ENCODE measurements around the gene TMCO5A. TPM values are rescaled to one million over a fixed set of nuclear protein-coding genes. Genes with fewer than 3 reads are reported as not detected.

Gene TMCO5A
- total RNA-seq, 1 donor from 2014 or later = not detected

DNA sequence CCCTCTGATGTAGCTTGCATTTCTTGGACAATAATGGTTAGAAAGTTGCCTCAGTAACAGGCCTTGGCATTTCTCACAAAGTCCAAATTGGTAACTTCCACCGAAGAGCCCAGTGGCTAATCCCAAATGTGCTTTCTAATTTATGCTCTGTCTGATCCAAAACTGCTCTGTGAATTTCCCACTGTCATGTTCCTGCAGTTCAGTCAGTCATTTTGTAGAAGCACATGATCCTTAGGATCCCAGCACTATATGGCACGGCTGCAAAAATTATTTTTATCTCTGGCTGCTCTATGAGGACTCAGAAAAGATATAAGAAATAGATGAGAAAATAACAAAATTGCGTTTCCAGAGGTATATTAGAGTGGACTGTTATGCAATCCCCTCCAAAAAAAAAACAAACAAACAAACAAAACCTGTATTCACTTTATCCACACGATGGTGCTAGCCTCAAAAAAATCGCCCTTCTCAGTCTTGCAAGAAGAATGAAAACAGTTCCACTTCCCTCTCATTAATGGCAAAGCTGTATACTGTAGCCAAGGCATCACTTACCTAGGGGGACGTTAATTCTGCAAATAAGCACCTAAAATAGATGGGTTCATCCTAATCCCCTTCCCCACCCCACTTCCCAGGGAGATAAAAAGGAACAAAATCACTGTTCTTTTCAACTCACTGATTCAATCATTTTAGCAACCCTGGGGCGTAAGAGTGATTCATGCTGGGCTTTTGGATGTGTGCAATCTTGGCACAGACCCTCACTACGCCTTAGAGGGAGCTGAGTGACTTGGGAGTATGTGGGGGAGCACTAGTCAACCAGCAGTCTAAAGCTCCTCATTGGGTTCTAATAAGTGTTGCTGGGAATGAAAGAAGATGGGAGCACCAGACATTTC, 61.3 kb downstream of the TMCO5A start:
- H3K27me3 ChIP-seq (ENCODE audit: control insufficient read depth, insufficient read depth, low read length) = no peaks in the 10 kb centered on the region
- H3K36me3 ChIP-seq (ENCODE audit: control insufficient read depth, insufficient read depth, low read length) = no peaks in the 10 kb centered on the region
- no peak overlapping the region for H3K4me3 ChIP-seq (ENCODE audit: low read depth, low read length)
- DNase-seq (ENCODE audit: low read depth) = peak; percentile 19
- TF ChIP-seq, protein P1, sequence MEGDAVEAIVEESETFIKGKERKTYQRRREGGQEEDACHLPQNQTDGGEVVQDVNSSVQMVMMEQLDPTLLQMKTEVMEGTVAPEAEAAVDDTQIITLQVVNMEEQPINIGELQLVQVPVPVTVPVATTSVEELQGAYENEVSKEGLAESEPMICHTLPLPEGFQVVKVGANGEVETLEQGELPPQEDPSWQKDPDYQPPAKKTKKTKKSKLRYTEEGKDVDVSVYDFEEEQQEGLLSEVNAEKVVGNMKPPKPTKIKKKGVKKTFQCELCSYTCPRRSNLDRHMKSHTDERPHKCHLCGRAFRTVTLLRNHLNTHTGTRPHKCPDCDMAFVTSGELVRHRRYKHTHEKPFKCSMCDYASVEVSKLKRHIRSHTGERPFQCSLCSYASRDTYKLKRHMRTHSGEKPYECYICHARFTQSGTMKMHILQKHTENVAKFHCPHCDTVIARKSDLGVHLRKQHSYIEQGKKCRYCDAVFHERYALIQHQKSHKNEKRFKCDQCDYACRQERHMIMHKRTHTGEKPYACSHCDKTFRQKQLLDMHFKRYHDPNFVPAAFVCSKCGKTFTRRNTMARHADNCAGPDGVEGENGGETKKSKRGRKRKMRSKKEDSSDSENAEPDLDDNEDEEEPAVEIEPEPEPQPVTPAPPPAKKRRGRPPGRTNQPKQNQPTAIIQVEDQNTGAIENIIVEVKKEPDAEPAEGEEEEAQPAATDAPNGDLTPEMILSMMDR (IDR thresholded peaks at IDR 0.05; ENCODE audit: insufficient read depth, low read length, poor library complexity, severe bottlenecking) = peak; percentile 43

Measured in kidney epithelial cell (primary cell).